Glomerular visceral epithelial cell (primary cell): ENCODE results near the gene CDH4.

Source experiments
- DNase-seq: peaks from one replicate; pipeline ENCODE4 v3.0.0-alpha.2; 2016; ENCODE audit errors: extremely low spot score

The CDH4 gene

DNA sequence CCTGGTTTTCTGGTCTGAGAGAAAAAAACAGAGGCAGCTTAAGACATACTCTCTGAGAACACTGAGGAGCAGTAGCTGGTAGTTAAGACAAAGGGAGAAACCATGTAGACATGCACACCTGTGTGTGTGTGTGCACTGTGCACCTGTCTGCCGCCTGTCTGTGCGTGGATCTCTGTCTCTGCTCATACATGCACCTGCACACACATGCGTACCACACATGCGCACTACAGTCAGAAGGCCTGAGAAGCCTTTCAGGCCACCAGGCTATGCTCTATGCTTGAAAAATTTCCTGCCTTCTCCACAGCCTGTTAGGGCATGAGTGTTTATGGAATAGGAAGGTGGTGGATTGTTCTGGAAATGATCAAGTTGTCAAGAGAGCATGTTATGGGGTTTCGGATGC, 103.5 kb downstream of the CDH4 start:
- DNase-seq = no peak

- DNase-seq = no peak
Observed at GRCh38 chr20:61356196-61356595, 104.1 kb downstream of the CDH4 start.

DNA sequence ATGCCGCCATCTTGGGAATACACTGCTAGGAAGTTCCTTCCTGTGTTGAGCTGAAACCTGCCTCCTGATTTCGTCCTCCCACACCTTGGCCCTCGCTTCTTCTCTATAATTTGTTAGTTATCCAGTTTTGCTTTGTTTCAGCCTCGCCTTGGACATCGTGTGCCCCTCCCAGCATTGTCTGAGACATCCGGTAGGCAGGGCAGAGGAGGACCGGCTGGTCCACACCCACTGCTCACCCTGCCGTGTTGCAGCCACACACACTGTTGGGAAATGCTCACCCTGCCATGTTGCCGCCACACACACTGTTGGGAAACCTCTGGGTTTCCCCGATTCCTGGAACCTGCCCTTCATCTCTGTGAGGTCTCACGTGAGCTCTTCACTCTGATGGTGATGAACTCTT, 105.1 kb downstream of the CDH4 start:
- DNase-seq = no peak

GRCh38 chr20:61359254-61359653, 107.2 kb downstream of the CDH4 start:
- no peak for DNase-seq

- no peak for DNase-seq
Observed at GRCh38 chr20:61360296-61360695, 108.2 kb downstream of the CDH4 start.

GRCh38 chr20:61360940-61361339, 108.9 kb downstream of the CDH4 start:
- no peak for DNase-seq

DNA sequence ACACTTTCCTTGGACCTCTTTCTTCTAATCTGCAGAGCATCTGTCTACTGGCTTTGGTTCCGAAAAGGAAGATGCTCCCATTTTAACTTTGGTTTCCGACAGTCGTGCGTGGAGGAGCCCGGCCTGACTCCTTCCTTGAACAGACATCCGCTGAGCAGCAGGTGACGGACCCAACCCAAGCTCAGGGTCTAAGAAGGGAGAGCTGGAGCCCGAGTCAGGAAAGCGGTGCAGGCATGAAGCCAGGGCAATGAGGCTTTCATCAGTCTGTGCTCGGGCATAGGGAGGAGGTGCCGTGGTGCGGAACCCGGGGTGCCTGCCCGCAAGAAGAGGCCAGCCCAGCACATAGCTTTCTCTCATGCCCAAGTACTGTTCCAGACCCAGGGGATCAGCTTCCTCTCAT, 109.4 kb downstream of the CDH4 start:
- no peak for DNase-seq

GRCh38 chr20:61364147-61364546, 112.1 kb downstream of the CDH4 start:
- no peak for DNase-seq

DNA sequence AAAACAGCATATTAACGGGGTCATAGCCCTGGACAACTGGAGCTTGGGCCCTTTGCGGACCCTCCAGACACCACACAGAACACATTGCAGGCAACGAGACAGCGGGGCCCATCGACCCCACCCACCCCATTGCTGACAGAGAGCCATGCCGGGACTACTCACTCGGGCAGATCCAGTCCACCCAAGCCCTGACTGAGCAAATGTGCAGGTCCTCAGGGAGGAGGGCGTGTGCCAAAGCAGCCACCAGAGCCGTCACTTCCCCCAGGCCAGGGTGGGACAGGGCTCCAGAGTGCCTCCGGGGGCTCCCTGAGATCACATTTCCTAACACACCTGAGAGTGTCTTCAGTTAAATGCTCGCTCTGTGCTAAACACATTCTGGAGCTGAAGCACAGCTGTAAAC, 114.9 kb downstream of the CDH4 start:
- DNase-seq = no peak

GRCh38 chr20:61369731-61370520, 117.9 kb downstream of the CDH4 start:
- DNase-seq = no peak

DNA sequence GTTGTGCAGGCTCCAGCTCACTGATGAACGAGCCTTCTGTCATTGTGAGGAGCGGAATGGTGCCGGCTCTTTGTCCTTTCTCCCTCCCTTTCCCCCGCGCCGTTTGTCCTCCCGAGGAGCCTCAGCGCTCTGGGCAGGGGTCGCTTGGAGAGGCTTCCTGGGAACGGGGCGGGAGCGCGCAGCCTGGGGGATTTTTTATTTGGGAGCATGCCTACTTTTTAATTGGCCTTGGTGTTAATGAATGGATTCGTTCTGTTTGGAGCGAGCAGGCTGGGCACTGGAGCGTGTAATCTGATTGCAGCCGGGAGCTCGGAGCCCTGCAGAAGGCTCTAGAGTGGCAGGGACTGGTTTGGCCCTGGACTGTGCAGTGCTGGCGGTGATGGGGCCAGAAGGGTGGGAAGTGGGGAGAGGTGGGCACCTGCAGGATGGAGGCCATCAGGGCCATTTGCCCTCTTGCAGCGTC, 118.8 kb downstream of the CDH4 start:
- DNase-seq = no peak

DNA sequence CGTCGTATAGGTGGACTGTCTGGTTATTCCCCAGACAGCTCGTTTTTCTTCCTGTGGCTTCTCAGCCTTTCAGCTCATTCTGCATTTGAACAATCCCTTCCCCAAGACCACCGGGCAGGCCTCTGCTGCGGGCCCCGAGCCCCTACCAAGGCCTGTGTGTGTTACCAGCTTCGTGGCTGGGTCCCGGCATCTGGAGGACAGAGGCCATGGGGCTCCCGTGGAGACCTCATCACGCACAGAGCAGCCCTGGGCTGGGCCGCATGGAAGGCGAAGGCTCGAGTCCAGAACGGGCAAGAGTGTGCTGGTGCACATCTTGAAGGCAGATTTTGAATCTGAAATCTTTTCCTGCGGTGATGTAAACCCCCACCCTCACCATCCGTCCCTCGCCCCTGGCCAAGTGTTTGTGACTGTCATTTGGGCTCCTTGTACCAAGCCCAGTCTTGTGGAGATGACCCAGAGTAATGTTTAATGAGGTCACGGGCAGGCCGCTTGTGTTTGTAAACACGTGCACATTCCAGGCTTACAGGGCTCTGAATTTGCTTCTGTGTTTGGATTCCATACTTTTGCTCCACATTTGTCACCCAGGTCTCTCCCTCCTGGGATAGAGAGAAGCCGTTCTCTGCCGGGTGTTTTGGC, 119.6 kb downstream of the CDH4 start:
- DNase-seq = no peak

DNA sequence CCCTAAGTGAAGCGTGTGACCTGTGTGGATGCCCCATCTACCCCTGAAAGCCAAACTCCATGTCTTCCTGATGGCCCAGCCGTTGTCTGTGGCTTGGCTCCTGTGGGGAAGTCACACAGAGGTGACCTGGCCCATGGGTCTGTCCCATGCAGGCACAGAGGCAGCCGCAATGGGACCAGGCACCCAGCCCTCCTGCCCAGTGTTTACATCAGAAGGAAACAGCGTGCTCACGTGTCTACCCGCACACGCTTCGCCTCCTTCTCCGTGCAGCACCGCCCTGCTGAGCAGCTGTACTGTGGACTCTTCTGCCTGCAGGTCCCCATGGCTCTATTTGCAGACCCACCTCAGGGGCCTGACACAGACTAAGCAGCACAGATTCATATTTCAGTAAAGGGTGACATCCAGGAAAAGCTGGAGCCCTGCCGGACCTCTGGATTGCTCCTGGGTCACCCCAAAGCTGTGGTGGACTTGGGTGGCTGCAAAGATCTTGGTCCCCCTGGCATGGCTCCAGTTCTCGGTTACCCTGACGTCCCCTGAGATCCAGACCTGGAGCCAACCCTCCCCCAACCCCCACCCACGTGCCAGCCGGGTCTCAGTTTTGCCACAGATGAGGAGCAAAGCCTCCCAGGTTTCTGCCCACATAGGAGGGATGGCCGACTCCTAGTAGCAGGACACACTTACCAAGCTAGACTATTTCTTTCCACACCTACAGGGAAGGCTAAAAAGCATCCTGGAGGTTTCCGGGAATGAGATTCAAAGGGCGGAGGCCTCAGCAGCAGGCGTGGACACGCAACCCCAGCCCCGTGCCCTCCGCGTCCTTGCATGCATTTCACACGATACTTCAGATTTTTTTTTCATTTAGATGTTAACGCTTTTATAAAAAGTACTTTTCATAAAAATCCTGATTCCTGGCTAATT, 120.3 kb downstream of the CDH4 start:
- no peak for DNase-seq

DNA sequence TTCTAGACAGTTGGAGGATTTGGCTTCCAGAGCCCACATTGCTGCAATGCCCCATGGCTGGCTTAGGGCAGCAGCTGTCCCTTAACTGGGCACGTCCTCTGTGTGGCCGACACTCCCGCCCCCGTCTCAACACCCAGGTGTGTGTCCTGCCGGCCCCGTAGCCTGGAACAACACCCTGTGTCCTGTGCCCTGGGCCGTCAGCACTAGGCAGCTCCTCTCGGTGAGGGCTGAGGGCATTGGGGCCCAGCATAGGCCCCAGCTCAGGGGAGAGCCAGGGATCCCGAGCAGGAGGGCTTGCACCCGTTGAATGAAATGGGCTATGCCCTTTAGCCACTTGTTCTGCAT, 121.0 kb downstream of the CDH4 start:
- DNase-seq = no peak

- DNase-seq = no peak
Observed at GRCh38 chr20:61373956-61374545, 122.0 kb downstream of the CDH4 start.

DNA sequence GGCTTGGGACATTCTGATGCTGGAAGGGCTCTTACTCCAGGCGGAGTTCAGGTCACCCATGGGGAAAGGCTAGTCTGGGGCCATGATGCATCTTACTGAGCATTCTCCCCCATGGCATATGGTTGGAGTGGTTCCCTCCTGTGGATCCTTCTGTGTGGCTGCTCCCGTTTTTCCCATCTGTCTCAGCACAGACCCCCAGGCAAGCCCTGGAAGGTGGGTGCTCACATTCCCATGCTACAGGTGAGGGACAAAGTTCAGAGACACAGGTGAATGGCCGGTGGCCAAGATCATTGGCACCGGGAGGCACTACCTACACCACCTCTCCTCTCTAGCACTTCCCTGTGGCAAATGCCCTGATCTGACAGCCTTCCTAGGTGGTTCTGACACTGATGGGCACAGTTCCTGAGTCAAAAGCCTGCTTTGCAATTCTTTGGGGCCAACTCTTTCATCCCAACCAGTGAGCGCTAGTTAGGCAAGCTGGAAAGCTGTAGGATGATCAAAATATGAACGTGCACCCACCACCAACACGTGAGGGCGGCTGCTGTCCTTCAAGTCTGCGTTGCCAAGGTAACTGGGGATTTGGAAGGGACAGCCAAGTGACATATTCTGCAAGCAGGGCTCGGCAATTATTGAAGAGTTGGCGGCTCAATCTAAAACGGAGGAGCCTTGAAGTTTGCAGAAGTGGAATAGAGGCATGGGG, 124.6 kb downstream of the CDH4 start:
- no peak for DNase-seq

GRCh38 chr20:61378694-61379355, 126.8 kb downstream of the CDH4 start:
- DNase-seq = no peak

DNA sequence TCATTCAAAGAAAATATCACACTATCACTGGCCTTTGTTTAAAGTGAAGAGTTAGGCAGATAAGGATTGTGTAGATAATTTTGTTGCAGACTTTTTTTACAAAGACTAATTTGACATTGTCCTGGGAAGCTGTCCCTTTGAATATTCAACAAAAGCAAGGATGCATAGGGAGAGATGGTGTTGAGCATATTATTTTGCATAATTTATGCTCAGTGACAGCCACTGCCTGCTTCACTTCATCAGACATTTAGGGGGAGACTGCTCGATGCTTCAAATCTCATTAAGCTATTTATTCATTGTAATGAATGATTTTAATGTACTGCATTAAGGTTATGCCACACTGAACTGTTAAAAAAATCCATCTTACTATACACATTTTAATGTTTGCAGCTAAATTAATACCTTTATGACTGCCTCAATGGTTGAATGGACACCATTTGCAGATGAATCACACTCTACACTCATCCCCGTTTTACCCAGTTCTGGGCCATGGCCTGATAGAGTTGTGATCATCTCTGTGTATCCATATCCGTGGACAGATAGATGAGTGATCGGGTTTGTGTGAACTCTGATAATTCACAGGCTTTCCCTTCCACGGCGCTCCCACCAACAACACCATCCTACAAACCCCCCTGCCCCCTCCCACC, 128.0 kb downstream of the CDH4 start:
- no peak for DNase-seq

DNA sequence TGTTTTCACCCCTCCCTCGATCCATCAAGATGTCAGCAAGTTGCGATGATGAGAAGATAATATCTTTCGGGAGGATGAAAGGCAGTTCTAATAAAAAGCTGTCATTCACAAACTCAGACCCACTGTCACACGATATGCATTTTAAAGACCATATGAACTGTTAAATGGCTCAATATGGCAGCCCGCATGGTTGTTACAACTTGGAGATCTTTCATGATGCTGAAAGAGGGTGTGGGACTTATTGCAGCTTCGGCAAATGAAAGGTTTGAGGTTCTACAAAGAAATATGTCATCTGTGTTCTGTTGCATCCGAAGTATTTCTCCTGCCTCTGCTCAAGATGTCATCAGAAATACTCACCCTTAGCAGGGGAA, 128.5 kb downstream of the CDH4 start:
- no peak for DNase-seq

- DNase-seq = no peak
Observed at GRCh38 chr20:61382194-61382593, 130.1 kb downstream of the CDH4 start.

DNA sequence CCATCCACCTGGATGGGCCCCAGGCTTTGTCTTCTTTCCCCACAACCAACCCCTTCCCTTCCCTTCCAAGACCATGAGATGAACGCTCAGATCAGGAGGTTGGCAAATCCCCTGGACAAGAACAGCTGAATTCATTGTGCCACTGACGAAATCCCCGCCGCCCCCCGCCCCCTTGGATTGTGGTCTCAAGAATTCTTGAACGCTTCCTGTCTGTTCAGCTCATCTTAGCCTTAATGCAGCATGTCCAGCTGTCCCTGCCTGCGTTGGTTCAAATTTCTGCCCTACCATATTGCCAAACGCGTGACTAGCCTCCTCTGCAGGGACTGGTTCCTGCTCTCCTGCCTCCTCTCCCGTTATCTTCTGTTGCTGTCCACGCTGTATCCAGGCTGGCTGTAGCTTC, 133.2 kb downstream of the CDH4 start:
- DNase-seq = no peak
